ENCODE results near the gene MMADHC.

- no peak for TF ChIP-seq POLR2A (IDR thresholded peaks at IDR 0.05)
- TF ChIP-seq CTCF (IDR thresholded peaks at IDR 0.05), result no peak
- TF ChIP-seq POLR2AphosphoS5 (IDR thresholded peaks at IDR 0.05), result no peak
Measured at GRCh38 chr2:149534674-149535073, 52.9 kb downstream of the MMADHC start.

Data from transverse colon (tissue), 4 donors.